OCI-LY7 (cell line): ENCODE measurements around the gene PHF14.
"Not testable (repeated sequence)": the region's sequence is repeated elsewhere in the genome, so short reads cannot be mapped to it uniquely, and the experiment has no call there.

Source experiments
- CTCF ChIP-seq: fragments of 200-600 bp; sonication (generic); conservative IDR thresholded peaks from 2 replicates; pipeline ENCODE4 v1.5.1; 2014; ENCODE audit warnings: mild to moderate bottlenecking, antibody characterized with exemption, low read length, moderate library complexity, mixed read lengths
- EZH2phosphoT487 ChIP-seq: fragments of 200-600 bp; sonication (generic); IDR thresholded peaks from 2 replicates; pipeline ENCODE4 v1.6.1; 2018; ENCODE audit warnings: low read depth, borderline replicate concordance, mild to moderate bottlenecking, mixed run types, antibody characterized with exemption, low read length, moderate library complexity, mixed read lengths

- TF ChIP-seq CTCF, EZH2phosphoT487: not testable (repeated sequence)
Measured at GRCh38 chr7:10995482-10996166, 22.0 kb downstream of the PHF14 start.
